ENCODE results near the gene PSD. TPM values are rescaled to one million over a fixed set of nuclear protein-coding genes. Genes with fewer than 3 reads are reported as not detected.

PSD gene
- total RNA-seq, 1 experiment from 2014 or later: 3.4 TPM

GRCh38 chr10:102438374-102438773 lies 19.8 kb upstream of the PSD start:
- Mint-ChIP-seq H3K4me3 (no peak overlapping the region), H3K27me3 (ENCODE audit: low read depth) (peaks cover 74% of the 10 kb centered on the region), H3K36me3 (ENCODE audit: insufficient read depth in 1 of 3, low read depth in 3 of 3) (no peaks in the 10 kb centered on the region), H3K27ac (no peak overlapping the region), H3K9me3 (no peaks in the 10 kb centered on the region), H3K4me1 (peaks cover 10 to 26% of the 10 kb centered on the region in 2 experiments)
- H3K56ac ChIP-seq (ENCODE audit: insufficient read length, low read depth, low read length): no peak overlapping the region
- no peak overlapping the region for H3K4me2 ChIP-seq (ENCODE audit: insufficient read depth, insufficient read length, low read length)
- no peak overlapping the region for H3K27ac ChIP-seq (ENCODE audit: insufficient read length, low read depth, low read length)
- DNase-seq: no peak
- no peak overlapping the region for H3K18ac ChIP-seq (ENCODE audit: insufficient read length, low read depth, low read length)
- no peaks in the 10 kb centered on the region for H3K79me2 ChIP-seq (ENCODE audit: insufficient read depth, low read length)
- no peak overlapping the region for H4K8ac ChIP-seq (replicated peaks; ENCODE audit: insufficient read length, low read depth, low read length)
- H3K4ac ChIP-seq (ENCODE audit: low read depth, low read length): no peak overlapping the region
- H2AK5ac ChIP-seq (ENCODE audit: insufficient read length, low read length): no peak overlapping the region
- H3K79me1 ChIP-seq (ENCODE audit: insufficient read depth, low read depth, low read length, poor library complexity, severe bottlenecking): no peaks in the 10 kb centered on the region
- H2BK20ac ChIP-seq (ENCODE audit: low read depth, low read length, poor library complexity, severe bottlenecking): no peak overlapping the region
- no peaks in the 10 kb centered on the region for H3K23me2 ChIP-seq (ENCODE audit: insufficient read length, low read depth, low read length, poor library complexity, severe bottlenecking)
- H2BK12ac ChIP-seq (ENCODE audit: insufficient read length, low read depth, low read length): no peak overlapping the region
- H2BK15ac ChIP-seq (ENCODE audit: low read depth, low read length): no peak overlapping the region
- no peaks in the 10 kb centered on the region for H4K20me1 ChIP-seq (ENCODE audit: control insufficient read depth, insufficient read depth, insufficient read length)
- no peak overlapping the region for H3T11ph ChIP-seq (ENCODE audit: low read length)
- no peaks in the 10 kb centered on the region for H3K9me3 ChIP-seq (ENCODE audit: control insufficient read depth, low read depth, low read length)
- H3K14ac ChIP-seq (ENCODE audit: insufficient read depth, low read length): no peak overlapping the region
- peaks cover 5% of the 10 kb centered on the region; the same call in 1 of the 2 replicates for H3K4me1 ChIP-seq (ENCODE audit: insufficient read depth, low read length)
- H4K5ac ChIP-seq (ENCODE audit: insufficient read length, low read depth, low read length): no peak overlapping the region
- no peak overlapping the region for H2BK120ac ChIP-seq (ENCODE audit: low read depth, low read length, poor library complexity, severe bottlenecking)
- no peak overlapping the region for H4K91ac ChIP-seq (ENCODE audit: insufficient read length, low read depth, low read length)
- no peak for TF ChIP-seq CTCF (conservative IDR thresholded peaks at IDR 0.05)
- H2BK5ac ChIP-seq (ENCODE audit: insufficient read length, low read length): no peak overlapping the region
- no peak overlapping the region for H3K23ac ChIP-seq (ENCODE audit: insufficient read length, low read depth, low read length)
- WGBS (ENCODE audit: extremely low coverage, insufficient read length, low lambda C conversion rate): no CpG with 5 or more reads among the region's 1 CpG
- H3K9ac ChIP-seq (ENCODE audit: extremely low read depth, insufficient read length, low read length): no peak overlapping the region
- H3K27me3 ChIP-seq (ENCODE audit: insufficient read depth, low read length): peaks cover 26% of the 10 kb centered on the region; the same call in 1 of the 2 replicates
- no peak overlapping the region for H2AFZ ChIP-seq (ENCODE audit: low read length)

Data from H9 (cell line).